ENCODE results near the gene PIP4K2A. TPM values are rescaled to one million over a fixed set of nuclear protein-coding genes. Genes with fewer than 3 reads are reported as not detected.

Gene PIP4K2A
- total and polyA plus RNA-seq, 2 donors (not counting 3 experiments of a cell fraction or from before 2014, with no cell fraction given), result 11.8 to 32.6 TPM

DNA sequence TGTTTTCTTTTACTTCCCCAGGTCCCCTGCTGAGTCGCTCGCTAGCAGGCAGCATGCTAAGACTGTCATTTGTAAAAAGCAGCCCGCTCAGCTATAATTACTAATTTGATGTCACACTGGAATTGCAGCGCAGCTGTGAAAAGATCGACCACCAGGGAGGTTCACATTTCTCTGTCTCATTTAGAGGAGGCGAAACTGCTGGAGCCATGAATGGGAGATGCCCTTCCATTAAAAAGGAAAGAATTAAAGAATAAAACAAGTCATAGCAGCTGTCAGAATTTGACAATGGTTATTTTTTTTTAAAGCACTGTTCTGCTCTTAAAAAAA lies 153.5 kb downstream of the PIP4K2A start:
- CTCF ChIA-PET, result no interaction called here
- dilution Hi-C loops (cut with MboI; ENCODE audit: extremely low pct_ligation_motif_present, low sequenced_read_pairs), result no loop called here

More for the DNA sequence above, 153.5 kb downstream of the PIP4K2A start:
- no peak overlapping the region for H3K4me3 ChIP-seq (replicated peaks in 1 of 3; ENCODE audit: insufficient read depth in 1 of 3, low read depth in 1 of 3, low read length in 3 of 3)
- H3K27me3 ChIP-seq (ENCODE audit: control insufficient read depth in 2 of 2, insufficient read depth in 2 of 2, low read length in 2 of 2), result no peaks in the 10 kb centered on the region
- H3K9ac ChIP-seq (replicated peaks; ENCODE audit: extremely low read depth, insufficient read depth, low read length), result no peak overlapping the region
- no peak overlapping the region for H2AFZ ChIP-seq (ENCODE audit: low read depth, low read length)
- H3K4me1 ChIP-seq (ENCODE audit: control insufficient read depth, extremely low read depth, insufficient read depth, low read length), result no peaks in the 10 kb centered on the region
- peaks cover 2 to 3% of the 10 kb centered on the region in 2 experiments for H3K36me3 ChIP-seq (ENCODE audit: control insufficient read depth in 2 of 2, extremely low read depth in 1 of 2, insufficient read depth in 2 of 2, low read length in 2 of 2)
- no peak overlapping the region for H3K27ac ChIP-seq (ENCODE audit: insufficient read depth, low read depth, low read length)
- H4K20me1 ChIP-seq (replicated peaks; ENCODE audit: control insufficient read depth, extremely low read depth, insufficient read depth, low read length), result no peaks in the 10 kb centered on the region
- BruUV-seq (replicated peaks), result no TSS peak
- no peaks in the 10 kb centered on the region for H3K79me2 ChIP-seq (ENCODE audit: control insufficient read depth, insufficient read depth, low read length)
- FAIRE-seq (no peak), DNase-seq (ENCODE audit: low read depth, low spot score) (no peak)
- intact Hi-C loops (cut with micrococcal nuclease), result no loop called here
- POLR2A ChIA-PET, result no interaction called here
- no peak overlapping the region for H3K4me2 ChIP-seq (ENCODE audit: insufficient read depth, low read length)
- H3K9me3 ChIP-seq (replicated peaks; ENCODE audit: control insufficient read depth, insufficient read depth, low read length), result no peaks in the 10 kb centered on the region
- H3K9me1 ChIP-seq (replicated peaks; ENCODE audit: control insufficient read depth, extremely low read depth, insufficient read depth, low read length), result no peaks in the 10 kb centered on the region
- TF ChIP-seq POLR2AphosphoS5 (IDR thresholded peaks at IDR 0.05; ENCODE audit: insufficient read depth, low read depth, low read length), result no peak
- TF ChIP-seq GATA2 (IDR thresholded peaks at IDR 0.05; ENCODE audit: insufficient read depth, insufficient read length, low read depth, low read length), result no peak
- no peak for TF ChIP-seq POLR2A (IDR thresholded peaks at IDR 0.05; ENCODE audit: low read depth, low read length)
- no peak for TF ChIP-seq FOS (IDR thresholded peaks at IDR 0.05; ENCODE audit: borderline replicate concordance, insufficient read depth, low read length)
- no peak for TF ChIP-seq EZH2 (IDR thresholded peaks at IDR 0.05; ENCODE audit: borderline replicate concordance, low read depth, low read length, severe bottlenecking)
- TF ChIP-seq, protein P1, sequence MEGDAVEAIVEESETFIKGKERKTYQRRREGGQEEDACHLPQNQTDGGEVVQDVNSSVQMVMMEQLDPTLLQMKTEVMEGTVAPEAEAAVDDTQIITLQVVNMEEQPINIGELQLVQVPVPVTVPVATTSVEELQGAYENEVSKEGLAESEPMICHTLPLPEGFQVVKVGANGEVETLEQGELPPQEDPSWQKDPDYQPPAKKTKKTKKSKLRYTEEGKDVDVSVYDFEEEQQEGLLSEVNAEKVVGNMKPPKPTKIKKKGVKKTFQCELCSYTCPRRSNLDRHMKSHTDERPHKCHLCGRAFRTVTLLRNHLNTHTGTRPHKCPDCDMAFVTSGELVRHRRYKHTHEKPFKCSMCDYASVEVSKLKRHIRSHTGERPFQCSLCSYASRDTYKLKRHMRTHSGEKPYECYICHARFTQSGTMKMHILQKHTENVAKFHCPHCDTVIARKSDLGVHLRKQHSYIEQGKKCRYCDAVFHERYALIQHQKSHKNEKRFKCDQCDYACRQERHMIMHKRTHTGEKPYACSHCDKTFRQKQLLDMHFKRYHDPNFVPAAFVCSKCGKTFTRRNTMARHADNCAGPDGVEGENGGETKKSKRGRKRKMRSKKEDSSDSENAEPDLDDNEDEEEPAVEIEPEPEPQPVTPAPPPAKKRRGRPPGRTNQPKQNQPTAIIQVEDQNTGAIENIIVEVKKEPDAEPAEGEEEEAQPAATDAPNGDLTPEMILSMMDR (IDR thresholded peaks at IDR 0.05; ENCODE audit: extremely low read depth in 1 of 2, insufficient read depth in 1 of 2, low read depth in 1 of 2, low read length in 2 of 2), result no peak
- no peak for TF ChIP-seq MYC (IDR thresholded peaks at IDR 0.05; ENCODE audit: low read depth, low read length)
- TF ChIP-seq, protein P2, sequence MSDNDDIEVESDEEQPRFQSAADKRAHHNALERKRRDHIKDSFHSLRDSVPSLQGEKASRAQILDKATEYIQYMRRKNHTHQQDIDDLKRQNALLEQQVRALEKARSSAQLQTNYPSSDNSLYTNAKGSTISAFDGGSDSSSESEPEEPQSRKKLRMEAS (IDR thresholded peaks at IDR 0.05; ENCODE audit: insufficient read depth, insufficient read length), result no peak
- TF ChIP-seq JUN (IDR thresholded peaks at IDR 0.05; ENCODE audit: borderline replicate concordance, insufficient read depth, insufficient read length, low read depth), result no peak
